HCT116 (cell line): ENCODE data around the gene SPRR2E. TPM values are rescaled to one million over a fixed set of nuclear protein-coding genes. Genes with fewer than 3 reads are reported as not detected.
"Not testable (repeated sequence)": the region's sequence is repeated elsewhere in the genome, so short reads cannot be mapped to it uniquely, and the experiment has no call there.

ENCODE experiments used
- ATAC-seq: fragments of 200-7000 bp; cut with Tn5 transposase; 2 replicates; pipeline ENCODE4 v1.9.1; 2020; ENCODE audit warnings: mild to moderate bottlenecking, moderate library complexity
- BruUV-seq: library from RNA; stranded (reverse); fragments of 400-500 nt; replicated peaks from 2 replicates; lab custom pipeline; 2021; lab: Mats Ljungman, UMichigan
- CTCF ChIA-PET: fragments of 300-600 bp; sonication (Branson Sonifier 250); formaldehyde crosslinking; loops from one replicate; lab custom pipeline; 2021; ENCODE audit warnings: antibody characterized with exemption; lab: Charles Lee
- POLR2A ChIA-PET: fragments of 300-600, 350-600 bp; sonication (Branson Sonifier 250); formaldehyde crosslinking; loops from one replicate; lab custom pipeline; 2021; ENCODE audit warnings: antibody characterized with exemption; lab: Charles Lee
- RAD21 ChIA-PET, 2 experiments: fragments of 300-600 bp; sonication (Branson Sonifier 250); formaldehyde crosslinking; loops; one replicate each; lab custom pipeline; 2023; ENCODE audit warnings: low total read pairs in 2 of 2; ENCODE audit not compliant: uncharacterized antibody in 2 of 2, unreplicated experiment in 2 of 2, low non-redundant PET in 1 of 2; lab: Charles Lee
- DNase-seq: peaks from one replicate; pipeline ENCODE4 v3.0.0-alpha.2; 2010; ENCODE audit warnings: low read depth, low spot score
- H2AFZ ChIP-seq: fragments of 200-600 bp; shearing (Covaris generic), sonication (generic); 2 replicates; pipeline ENCODE4 v1.6.1; 2017; ENCODE audit warnings: low read depth, mixed run types, mixed read lengths, antibody characterized with exemption, low read length; ENCODE audit not compliant: poor library complexity, severe bottlenecking
- H3K27ac ChIP-seq: 2 replicates; pipeline ENCODE4 v1.5.1; 2012; ENCODE audit warnings: low read depth, low read length
- H3K27me3 ChIP-seq: fragments of 200-600 bp; sonication (generic); 2 replicates; pipeline ENCODE4 v1.6.1; 2016; ENCODE audit warnings: mixed run types, low read length, mixed read lengths; ENCODE audit not compliant: insufficient read depth
- H3K36me3 ChIP-seq, 2 experiments: fragments of 200-500 bp in 1 of 2; fragments of 200-600 bp in 1 of 2; sonication (Bioruptor generic) in 1 of 2; sonication (generic) in 1 of 2; 2 replicates each; pipeline versions ENCODE4 v1.5.1 to v1.6.1; 2014 to 2016; ENCODE audit warnings: low read length in 2 of 2, inconsistent platforms in 1 of 2, mixed read lengths in 1 of 2, mixed run types in 1 of 2; ENCODE audit not compliant: insufficient read depth in 2 of 2, control insufficient read depth in 1 of 2
- H3K4me1 ChIP-seq, 2 experiments: fragments of 200-600 bp in 1 of 2; sonication (generic) in 1 of 2; 2 replicates each; pipeline versions ENCODE4 v1.5.1 to v1.6.1; 2012 to 2017; ENCODE audit warnings: low read length in 2 of 2, inconsistent platforms in 1 of 2, mild to moderate bottlenecking in 1 of 2, mixed read lengths in 1 of 2, mixed run types in 1 of 2, moderate library complexity in 1 of 2; ENCODE audit not compliant: insufficient read depth in 2 of 2, control insufficient read depth in 1 of 2
- H3K4me2 ChIP-seq: fragments of 200-600 bp; sonication (generic); 2 replicates; pipeline ENCODE4 v1.6.1; 2017; ENCODE audit warnings: mixed run types, low read length, mixed read lengths
- H3K4me3 ChIP-seq, 2 experiments: fragments of 200-600 bp in 1 of 2; sonication (generic) in 1 of 2; replicated peaks in 1 of 2; 2 replicates each; pipeline ENCODE4 v1.5.1; 2011 to 2016; ENCODE audit warnings: low read length in 2 of 2, control low read depth in 1 of 2, low read depth in 1 of 2, mild to moderate bottlenecking in 1 of 2, mixed read lengths in 1 of 2, mixed run types in 1 of 2
- H3K79me2 ChIP-seq: fragments of 200-600 bp; sonication (generic); 2 replicates; pipeline ENCODE4 v1.6.1; 2017; ENCODE audit warnings: mild to moderate bottlenecking, mixed run types, low read length, moderate library complexity, mixed read lengths; ENCODE audit not compliant: insufficient read depth
- H3K9ac ChIP-seq: fragments of 200-600 bp; sonication (generic); 2 replicates; pipeline ENCODE4 v1.6.1; 2016; ENCODE audit warnings: low read length, mixed read lengths
- H3K9me2 ChIP-seq: fragments of 200-600 bp; sonication (generic), shearing (Covaris generic); 2 replicates; pipeline ENCODE4 v1.6.1; 2017; ENCODE audit warnings: mixed run types, mild to moderate bottlenecking, moderate library complexity; ENCODE audit not compliant: insufficient read depth
- H3K9me3 ChIP-seq, 2 experiments: fragments of 200-500 bp in 1 of 2; fragments of 200-600 bp in 1 of 2; sonication (Bioruptor generic) in 1 of 2; sonication (generic) in 1 of 2; 2 replicates each; pipeline ENCODE4 v1.6.1; 2014 to 2017; ENCODE audit warnings: low read length in 2 of 2, mixed read lengths in 2 of 2, inconsistent platforms in 1 of 2, low read depth in 1 of 2, mild to moderate bottlenecking in 1 of 2, mixed run types in 1 of 2, moderate library complexity in 1 of 2; ENCODE audit not compliant: control insufficient read depth in 1 of 2, insufficient read depth in 1 of 2
- H4K20me1 ChIP-seq: fragments of 200-600 bp; sonication (generic), shearing (Covaris generic); 2 replicates; pipeline ENCODE4 v1.6.1; 2017; ENCODE audit warnings: mixed run types, mild to moderate bottlenecking, moderate library complexity; ENCODE audit not compliant: insufficient read depth
- CEBPB ChIP-seq: IDR thresholded peaks from 2 replicates; pipeline ENCODE4 v1.6.1; 2012; ENCODE audit warnings: low read depth
- EGR1 ChIP-seq: IDR thresholded peaks from 2 replicates; pipeline ENCODE4 v1.6.1; 2012; ENCODE audit warnings: low read depth
- ELF1 ChIP-seq: IDR thresholded peaks from 2 replicates; pipeline ENCODE4 v1.6.1; 2012; ENCODE audit warnings: low read depth, borderline replicate concordance
- EZH2 ChIP-seq: fragments of 200-600 bp; sonication (generic); IDR thresholded peaks from 2 replicates; pipeline ENCODE4 v1.6.1; 2017; ENCODE audit warnings: antibody characterized with exemption, mixed run types
- FOSL1 ChIP-seq: IDR thresholded peaks from 2 replicates; pipeline ENCODE4 v1.6.1; 2012; ENCODE audit warnings: low read depth
- JUND ChIP-seq: IDR thresholded peaks from 2 replicates; pipeline ENCODE4 v1.6.1; 2012
- POLR2A ChIP-seq: IDR thresholded peaks from 2 replicates; pipeline ENCODE4 v1.7.0; 2011; ENCODE audit warnings: borderline replicate concordance; ENCODE audit not compliant: insufficient read depth, insufficient read length; ENCODE audit errors: extremely low read depth
- RAD21 ChIP-seq: IDR thresholded peaks from 2 replicates; pipeline ENCODE4 v1.6.1; 2012; ENCODE audit warnings: low read depth, mild to moderate bottlenecking
- SIN3A ChIP-seq: IDR thresholded peaks from 2 replicates; pipeline ENCODE4 v1.6.1; 2012; ENCODE audit warnings: low read depth
- SP1 ChIP-seq: IDR thresholded peaks from 2 replicates; pipeline ENCODE4 v1.6.1; 2012; ENCODE audit warnings: low read depth
- SRF ChIP-seq: IDR thresholded peaks from 2 replicates; pipeline ENCODE4 v1.6.1; 2012; ENCODE audit warnings: low read depth
- TCF7L2 ChIP-seq: IDR thresholded peaks from 2 replicates; pipeline ENCODE4 v1.7.0; 2011; ENCODE audit warnings: borderline replicate concordance, inconsistent platforms; ENCODE audit not compliant: insufficient read depth, insufficient read length; ENCODE audit errors: extremely low read depth
- ZFX ChIP-seq: fragments of 450-650 bp; IDR thresholded peaks from 2 replicates; pipeline ENCODE4 v1.6.1; 2017
- ZNF274 ChIP-seq: fragments of 200-500 bp; sonication (Bioruptor generic); IDR thresholded peaks from 2 replicates; pipeline ENCODE4 v1.6.1; 2014; ENCODE audit warnings: mild to moderate bottlenecking, low read depth, low read length, inconsistent platforms
- intact Hi-C: fragments of 100-400 bp; cut with micrococcal nuclease; formaldehyde crosslinking; loops from 2 replicates; pipeline ENCODE4 v1.10.0; 2022
- total RNA-seq: library from RNA; stranded (reverse); gene quantifications from one replicate; pipeline ENCODE4 v1.2.1, GENCODE V29; 2021; ENCODE audit not compliant: unreplicated experiment
- TF ChIP-seq, protein P1 (sequence below): IDR thresholded peaks from 2 replicates; pipeline ENCODE4 v1.6.1; 2012
- TF ChIP-seq, protein P2 (sequence below), 3 experiments: fragments of 200-600 bp in 1 of 3; sonication (generic) in 1 of 3; IDR thresholded peaks in 2 of 3; conservative IDR thresholded peaks in 1 of 3; 2 replicates each; pipeline ENCODE4 v1.5.1; 2012 to 2017; ENCODE audit warnings: low read depth in 2 of 3, low read length in 2 of 3, antibody characterized with exemption in 1 of 3, borderline replicate concordance in 1 of 3, control low read depth in 1 of 3, mild to moderate bottlenecking in 1 of 3, mixed read lengths in 1 of 3, mixed run types in 1 of 3, moderate library complexity in 1 of 3; ENCODE audit not compliant: insufficient read depth in 1 of 3
- TF ChIP-seq, protein P3 (sequence below): IDR thresholded peaks from 2 replicates; pipeline ENCODE4 v1.6.1; 2011; ENCODE audit warnings: mild to moderate bottlenecking, low read length, moderate library complexity; ENCODE audit not compliant: insufficient replicate concordance; ENCODE audit errors: extremely low read depth
- TF ChIP-seq, protein P4 (sequence below): IDR thresholded peaks from 2 replicates; pipeline ENCODE4 v1.6.1; 2012

SPRR2E gene
- total RNA-seq, 1 experiment from 2014 or later, result not detected

DNA sequence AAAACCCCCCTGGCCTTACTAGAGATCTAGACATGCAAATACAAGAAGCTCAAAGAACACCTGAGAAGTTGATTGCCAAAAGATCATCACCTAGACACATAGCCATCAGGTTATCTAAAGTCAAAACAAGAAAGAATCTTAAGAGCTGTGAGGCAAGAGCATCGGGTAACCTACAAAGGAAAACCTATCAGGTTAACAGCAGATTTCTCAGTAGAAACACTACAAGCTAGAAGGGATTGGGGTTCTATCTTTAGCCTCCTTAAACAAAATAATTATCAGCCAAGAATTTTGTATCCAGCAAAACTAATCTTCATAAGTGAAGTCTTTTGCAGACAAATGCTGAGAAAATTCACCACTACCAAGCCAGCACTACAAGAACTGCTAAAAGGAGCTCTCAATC, 31.2 kb upstream of the SPRR2E start:
- Histone ChIP-seq H3K79me2 (no peaks in the 10 kb centered on the region), H3K9ac (no peak overlapping the region), H3K27me3 (no peaks in the 10 kb centered on the region), H2AFZ (no peak overlapping the region), H3K4me1 (peaks cover 7 to 12% of the 10 kb centered on the region in 2 experiments), H3K4me2 (no peak overlapping the region), H3K4me3 (no peak overlapping the region), H3K9me2 (no peaks in the 10 kb centered on the region), H3K27ac (no peak overlapping the region), H3K36me3 (no peaks in the 10 kb centered on the region), H3K9me3 (no peaks in the 10 kb centered on the region), H4K20me1 (no peaks in the 10 kb centered on the region)
- no peak for ATAC-seq
- CTCF ChIA-PET, result no interaction called here
- DNase-seq, result no peak
- RAD21 ChIA-PET, result no interaction called here
- intact Hi-C loops, result no loop called here
- no peak for TF ChIP-seq ZFX
- TF ChIP-seq ELF1, result no peak
- no peak for TF ChIP-seq RAD21
- TF ChIP-seq EZH2, result no peak
- no peak for TF ChIP-seq CEBPB
- TF ChIP-seq, protein P1, sequence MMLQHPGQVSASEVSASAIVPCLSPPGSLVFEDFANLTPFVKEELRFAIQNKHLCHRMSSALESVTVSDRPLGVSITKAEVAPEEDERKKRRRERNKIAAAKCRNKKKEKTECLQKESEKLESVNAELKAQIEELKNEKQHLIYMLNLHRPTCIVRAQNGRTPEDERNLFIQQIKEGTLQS, result no peak
- TF ChIP-seq SIN3A, result no peak
- TF ChIP-seq ZNF274, result no peak
- TF ChIP-seq, protein P2, sequence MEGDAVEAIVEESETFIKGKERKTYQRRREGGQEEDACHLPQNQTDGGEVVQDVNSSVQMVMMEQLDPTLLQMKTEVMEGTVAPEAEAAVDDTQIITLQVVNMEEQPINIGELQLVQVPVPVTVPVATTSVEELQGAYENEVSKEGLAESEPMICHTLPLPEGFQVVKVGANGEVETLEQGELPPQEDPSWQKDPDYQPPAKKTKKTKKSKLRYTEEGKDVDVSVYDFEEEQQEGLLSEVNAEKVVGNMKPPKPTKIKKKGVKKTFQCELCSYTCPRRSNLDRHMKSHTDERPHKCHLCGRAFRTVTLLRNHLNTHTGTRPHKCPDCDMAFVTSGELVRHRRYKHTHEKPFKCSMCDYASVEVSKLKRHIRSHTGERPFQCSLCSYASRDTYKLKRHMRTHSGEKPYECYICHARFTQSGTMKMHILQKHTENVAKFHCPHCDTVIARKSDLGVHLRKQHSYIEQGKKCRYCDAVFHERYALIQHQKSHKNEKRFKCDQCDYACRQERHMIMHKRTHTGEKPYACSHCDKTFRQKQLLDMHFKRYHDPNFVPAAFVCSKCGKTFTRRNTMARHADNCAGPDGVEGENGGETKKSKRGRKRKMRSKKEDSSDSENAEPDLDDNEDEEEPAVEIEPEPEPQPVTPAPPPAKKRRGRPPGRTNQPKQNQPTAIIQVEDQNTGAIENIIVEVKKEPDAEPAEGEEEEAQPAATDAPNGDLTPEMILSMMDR (IDR thresholded peaks at IDR 0.05 in 2 of 3, conservative IDR thresholded peaks at IDR 0.05 in 1 of 3; ENCODE audit: borderline replicate concordance in 1 of 3, insufficient read depth in 1 of 3, low read depth in 2 of 3, low read length in 2 of 3), result no peak
- TF ChIP-seq EGR1, result no peak
- no peak for TF ChIP-seq SP1
- TF ChIP-seq, protein P3, sequence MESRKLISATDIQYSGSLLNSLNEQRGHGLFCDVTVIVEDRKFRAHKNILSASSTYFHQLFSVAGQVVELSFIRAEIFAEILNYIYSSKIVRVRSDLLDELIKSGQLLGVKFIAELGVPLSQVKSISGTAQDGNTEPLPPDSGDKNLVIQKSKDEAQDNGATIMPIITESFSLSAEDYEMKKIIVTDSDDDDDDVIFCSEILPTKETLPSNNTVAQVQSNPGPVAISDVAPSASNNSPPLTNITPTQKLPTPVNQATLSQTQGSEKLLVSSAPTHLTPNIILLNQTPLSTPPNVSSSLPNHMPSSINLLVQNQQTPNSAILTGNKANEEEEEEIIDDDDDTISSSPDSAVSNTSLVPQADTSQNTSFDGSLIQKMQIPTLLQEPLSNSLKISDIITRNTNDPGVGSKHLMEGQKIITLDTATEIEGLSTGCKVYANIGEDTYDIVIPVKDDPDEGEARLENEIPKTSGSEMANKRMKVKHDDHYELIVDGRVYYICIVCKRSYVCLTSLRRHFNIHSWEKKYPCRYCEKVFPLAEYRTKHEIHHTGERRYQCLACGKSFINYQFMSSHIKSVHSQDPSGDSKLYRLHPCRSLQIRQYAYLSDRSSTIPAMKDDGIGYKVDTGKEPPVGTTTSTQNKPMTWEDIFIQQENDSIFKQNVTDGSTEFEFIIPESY, result no peak
- TF ChIP-seq POLR2A, result no peak
- TF ChIP-seq JUND, result no peak
- no peak for TF ChIP-seq SRF
- TF ChIP-seq, protein P4, sequence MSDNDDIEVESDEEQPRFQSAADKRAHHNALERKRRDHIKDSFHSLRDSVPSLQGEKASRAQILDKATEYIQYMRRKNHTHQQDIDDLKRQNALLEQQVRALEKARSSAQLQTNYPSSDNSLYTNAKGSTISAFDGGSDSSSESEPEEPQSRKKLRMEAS, result no peak
- no peak for TF ChIP-seq FOSL1
- TF ChIP-seq TCF7L2, result no peak
- no TSS peak for BruUV-seq
- POLR2A ChIA-PET, result no interaction called here

DNA sequence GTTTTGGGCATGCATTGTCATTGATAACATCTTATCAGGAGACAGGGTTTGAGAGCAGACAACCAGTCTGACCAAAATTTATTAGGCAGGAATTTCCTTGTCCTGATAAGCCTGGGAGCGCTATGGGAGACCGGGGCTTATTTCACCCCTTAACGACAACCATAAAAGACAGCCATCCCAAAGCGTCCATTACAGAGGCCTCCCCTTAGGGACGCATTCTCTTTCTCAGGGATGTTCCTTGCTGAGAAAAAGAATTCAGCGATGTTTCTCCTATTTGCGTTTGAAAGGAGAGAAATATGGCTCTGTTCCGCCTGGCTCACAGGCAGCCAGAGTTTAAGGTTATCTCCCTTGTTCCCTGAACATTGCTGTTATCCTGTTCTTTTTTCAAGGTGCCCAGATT, 29.5 kb upstream of the SPRR2E start:
- H3K27me3 ChIP-seq, intact Hi-C loops, CTCF ChIA-PET, POLR2A ChIA-PET, H3K79me2 ChIP-seq, RAD21 ChIA-PET, H3K9ac ChIP-seq, ATAC-seq, H3K4me2 ChIP-seq, H3K9me2 ChIP-seq, DNase-seq, H3K27ac ChIP-seq, H4K20me1 ChIP-seq, H3K36me3 ChIP-seq, H2AFZ ChIP-seq, BruUV-seq, H3K9me3 ChIP-seq, H3K4me3 ChIP-seq: not testable (repeated sequence)
- H3K4me1 ChIP-seq, result peaks cover 7 to 12% of the 10 kb centered on the region in 2 experiments
